ENCODE data around the gene GABRG3. TPM values are rescaled to one million over a fixed set of nuclear protein-coding genes. Genes with fewer than 3 reads are reported as not detected.

Gene GABRG3
- total and polyA plus RNA-seq, 10 of the 15 experiments (the other 5 are each of a cell fraction or from before 2014, with no cell fraction given) = 0.15 TPM; not detected in 9

DNA sequence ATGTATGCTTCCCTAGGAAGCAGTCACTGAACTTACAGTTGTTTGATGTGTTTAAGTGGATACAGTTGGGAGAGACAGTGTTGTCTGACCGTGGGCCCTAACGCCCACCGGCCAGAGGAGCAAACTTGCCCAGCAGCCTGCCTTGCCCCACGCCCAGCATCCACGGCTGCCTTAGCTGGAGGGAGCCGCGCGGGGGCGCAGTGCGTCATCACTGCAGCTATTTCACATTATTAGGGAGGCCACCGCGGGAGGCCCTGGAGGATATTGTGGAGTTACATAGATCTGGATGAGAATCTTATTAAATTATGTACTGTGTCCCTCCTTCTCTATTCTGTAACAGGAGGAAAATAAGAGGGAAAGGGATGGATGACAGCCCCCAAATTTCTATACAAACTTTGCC, 267.2 kb downstream of the GABRG3 start:
- FAIRE-seq (no peak), DNase-seq (ENCODE audit: low read depth, low spot score) (no peak), ATAC-seq (no peak)
- POLR2A ChIA-PET = no interaction called here
- 47% methylated on average over 12 of the region's 12 CpGs for WGBS (ENCODE audit: insufficient coverage, insufficient replicate concordance, low lambda C conversion rate, missing lambda C conversion rate)
- Histone ChIP-seq H3K27me3 (replicated peaks in 1 of 2; ENCODE audit: control insufficient read depth in 2 of 2, insufficient read depth in 2 of 2, low read length in 1 of 2) (no peaks in the 10 kb centered on the region), H3K4me1 (ENCODE audit: control insufficient read depth, insufficient read depth, low read length) (no peaks in the 10 kb centered on the region), H3K9ac (ENCODE audit: control insufficient read depth, insufficient read depth, low read length) (no peak overlapping the region), H3K9me3 (replicated peaks; ENCODE audit: control insufficient read depth, insufficient read depth, low read length) (no peaks in the 10 kb centered on the region; the same call in 2 of the 3 replicates), H3K36me3 (ENCODE audit: control insufficient read depth in 2 of 2, insufficient read depth in 2 of 2, low read length in 1 of 2) (no peaks in the 10 kb centered on the region), H4K20me1 (ENCODE audit: control insufficient read depth, insufficient read depth) (no peaks in the 10 kb centered on the region), H2AFZ (ENCODE audit: control insufficient read depth, low read depth, low read length) (no peak overlapping the region), H3K79me2 (ENCODE audit: control insufficient read depth, insufficient read depth, low read length) (no peaks in the 10 kb centered on the region), H3K4me3 (no peak overlapping the region), H3K4me2 (ENCODE audit: control insufficient read depth, insufficient read depth) (no peak overlapping the region), H3K27ac (ENCODE audit: control insufficient read depth, insufficient read depth) (no peak overlapping the region)
- in situ Hi-C loops (cut with MboI) (no loop called here), intact Hi-C loops (cut with micrococcal nuclease; ENCODE audit: unreplicated experiment) (no loop called here)
- CTCF ChIA-PET = no interaction called here
- no TSS peak for BruUV-seq (replicated peaks)
- TF ChIP-seq SMAD1 (IDR thresholded peaks at IDR 0.05; ENCODE audit: low read depth, partially characterized antibody) (no peak), FOS (IDR thresholded peaks at IDR 0.05; ENCODE audit: borderline replicate concordance, extremely low read depth, insufficient read length) (no peak), NFYA (IDR thresholded peaks at IDR 0.05; ENCODE audit: borderline replicate concordance, low read depth, low read length) (no peak), IKZF1 (conservative IDR thresholded peaks at IDR 0.05) (no peak), POU2F2 (IDR thresholded peaks at IDR 0.05; ENCODE audit: borderline replicate concordance, low read depth, low read length) (no peak), SP1 (IDR thresholded peaks at IDR 0.05; ENCODE audit: low read depth, low read length) (no peak), ZBED1 (IDR thresholded peaks at IDR 0.05; ENCODE audit: borderline replicate concordance) (no peak), SRF (IDR thresholded peaks at IDR 0.05; ENCODE audit: low read depth in 2 of 2, low read length in 2 of 2) (no peak), TAF1 (IDR thresholded peaks at IDR 0.05; ENCODE audit: borderline replicate concordance, low read depth, low read length) (no peak), SREBF1 (IDR thresholded peaks at IDR 0.05; ENCODE audit: low read length) (no peak), SUZ12 (IDR thresholded peaks at IDR 0.05; ENCODE audit: unreplicated experiment) (no peak), TCF7 (IDR thresholded peaks at IDR 0.05; ENCODE audit: borderline replicate concordance) (no peak), ZZZ3 (IDR thresholded peaks at IDR 0.05; ENCODE audit: control insufficient read depth, insufficient read length, low read depth) (no peak), HDAC2 (IDR thresholded peaks at IDR 0.05) (no peak), MTA3 (IDR thresholded peaks at IDR 0.05; ENCODE audit: borderline replicate concordance, low read length) (no peak), ETV6 (conservative IDR thresholded peaks at IDR 0.05 in 1 of 2, IDR thresholded peaks at IDR 0.05 in 1 of 2; ENCODE audit: borderline replicate concordance in 1 of 2, low read depth in 1 of 2) (no peak), ESRRA (IDR thresholded peaks at IDR 0.05; ENCODE audit: low read length) (no peak)
- TF ChIP-seq, protein P1, sequence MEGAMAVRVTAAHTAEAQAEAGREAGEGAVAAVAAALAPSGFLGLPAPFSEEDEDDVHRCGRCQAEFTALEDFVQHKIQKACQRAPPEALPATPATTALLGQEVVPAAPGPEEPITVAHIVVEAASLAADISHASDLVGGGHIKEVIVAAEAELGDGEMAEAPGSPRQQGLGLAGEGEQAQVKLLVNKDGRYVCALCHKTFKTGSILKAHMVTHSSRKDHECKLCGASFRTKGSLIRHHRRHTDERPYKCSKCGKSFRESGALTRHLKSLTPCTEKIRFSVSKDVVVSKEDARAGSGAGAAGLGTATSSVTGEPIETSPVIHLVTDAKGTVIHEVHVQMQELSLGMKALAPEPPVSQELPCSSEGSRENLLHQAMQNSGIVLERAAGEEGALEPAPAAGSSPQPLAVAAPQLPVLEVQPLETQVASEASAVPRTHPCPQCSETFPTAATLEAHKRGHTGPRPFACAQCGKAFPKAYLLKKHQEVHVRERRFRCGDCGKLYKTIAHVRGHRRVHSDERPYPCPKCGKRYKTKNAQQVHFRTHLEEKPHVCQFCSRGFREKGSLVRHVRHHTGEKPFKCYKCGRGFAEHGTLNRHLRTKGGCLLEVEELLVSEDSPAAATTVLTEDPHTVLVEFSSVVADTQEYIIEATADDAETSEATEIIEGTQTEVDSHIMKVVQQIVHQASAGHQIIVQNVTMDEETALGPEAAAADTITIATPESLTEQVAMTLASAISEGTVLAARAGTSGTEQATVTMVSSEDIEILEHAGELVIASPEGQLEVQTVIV (IDR thresholded peaks at IDR 0.05; ENCODE audit: borderline replicate concordance, partially characterized antibody) = no peak
- RAD21 ChIA-PET (ENCODE audit: unreplicated experiment) = no interaction called here
- SMC1A ChIA-PET (ENCODE audit: uncharacterized antibody, unreplicated experiment) = no interaction called here
